ENCODE results near the gene HDAC8.

Gene HDAC8

GRCh38 chrX:72313707-72314641 is 258.7 kb downstream of the HDAC8 start:
- no peak for DNase-seq

GRCh38 chrX:72312311-72312940 is 260.2 kb downstream of the HDAC8 start:
- DNase-seq, result no peak

- DNase-seq, result no peak
Measured at GRCh38 chrX:72309297-72310071, 263.2 kb downstream of the HDAC8 start.

GRCh38 chrX:72308566-72309296 is 263.9 kb downstream of the HDAC8 start:
- peak; percentile 41 for DNase-seq

- DNase-seq, result no peak
Measured at GRCh38 chrX:72308209-72308565, 264.5 kb downstream of the HDAC8 start.

GRCh38 chrX:72307646-72308051 is 265.0 kb downstream of the HDAC8 start:
- DNase-seq, result no peak

GRCh38 chrX:72306851-72307645 is 265.6 kb downstream of the HDAC8 start:
- DNase-seq, result peak; percentile 42

- no peak for DNase-seq
Measured at GRCh38 chrX:72306085-72306801, 266.4 kb downstream of the HDAC8 start.

GRCh38 chrX:72305286-72306084 is 267.2 kb downstream of the HDAC8 start, which contains the start of gene CITED1:
TSS of gene CITED1 (minus strand) at chrX:72305914. CDS start at chrX:72302869, 3,045 bp downstream.
- DNase-seq, result no peak

- DNase-seq, result no peak
Measured at GRCh38 chrX:72304877-72305276, 267.8 kb downstream of the HDAC8 start.

- DNase-seq, result no peak
Measured at GRCh38 chrX:72301781-72302180, 270.9 kb downstream of the HDAC8 start.

- no peak for DNase-seq
Measured at GRCh38 chrX:72299891-72300630, 272.6 kb downstream of the HDAC8 start.

- no peak for DNase-seq
Measured at GRCh38 chrX:72297953-72298730, 274.5 kb downstream of the HDAC8 start.

- DNase-seq, result no peak
Measured at GRCh38 chrX:72296991-72297390, 275.7 kb downstream of the HDAC8 start.

- DNase-seq, result no peak
Measured at GRCh38 chrX:72295745-72296144, 276.9 kb downstream of the HDAC8 start.

- DNase-seq, result no peak
Measured at GRCh38 chrX:72294497-72294896, 278.1 kb downstream of the HDAC8 start.

GRCh38 chrX:72282302-72282701 is 290.3 kb downstream of the HDAC8 start:
- no peak for DNase-seq

GRCh38 chrX:72280321-72280845 is 292.3 kb downstream of the HDAC8 start:
- DNase-seq, result no peak

Measured in NCI-H2081 treated with DMSO at 0.1 percent for 48 hours (cell line).